ENCODE data around the gene SLC66A2.

Gene SLC66A2

DNA sequence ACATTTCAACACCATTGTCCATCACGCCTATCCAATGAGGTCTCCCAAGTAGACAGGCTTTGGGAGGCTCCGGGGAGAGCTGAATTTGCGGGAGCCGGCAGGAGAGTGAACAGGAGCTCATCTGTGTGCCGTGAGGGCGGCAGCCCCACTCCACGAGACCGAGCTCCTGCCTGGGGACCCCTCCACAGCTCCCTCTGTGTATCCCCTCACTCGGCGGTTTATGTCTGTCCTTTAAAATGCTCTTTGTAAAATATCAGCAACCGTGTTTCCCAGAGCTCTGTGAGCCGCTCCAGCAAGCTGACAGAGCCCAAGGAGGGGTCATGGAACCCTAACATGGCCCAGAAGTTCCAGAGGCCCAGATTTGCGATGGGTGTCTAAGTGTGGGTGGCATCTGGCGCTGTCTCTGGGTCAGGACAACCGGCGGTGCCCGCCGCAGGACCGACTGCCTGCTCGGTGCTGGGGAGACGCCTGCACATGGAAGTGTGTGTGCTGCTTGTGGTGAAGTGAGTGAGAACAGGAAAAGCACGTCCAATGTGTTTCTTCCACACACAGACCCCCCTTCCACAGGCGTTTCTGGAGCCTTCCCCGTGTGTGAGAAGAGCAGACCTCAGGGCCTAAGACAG lies 34.8 kb downstream of the SLC66A2 start:
- Histone ChIP-seq H3K9ac (ENCODE audit: low read length) (no peak overlapping the region), H3K4me2 (ENCODE audit: low read length) (no peak overlapping the region), H3K27ac (ENCODE audit: low read depth, low read length, poor library complexity, severe bottlenecking) (no peak overlapping the region), H4K20me1 (ENCODE audit: insufficient read depth, low read length) (no peaks in the 10 kb centered on the region), H3K36me3 (ENCODE audit: insufficient read depth, low read length) (peaks cover 21% of the 10 kb centered on the region), H3K9me2 (ENCODE audit: low read depth, low read length) (no peaks in the 10 kb centered on the region), H3K79me2 (ENCODE audit: insufficient read depth, low read length) (no peaks in the 10 kb centered on the region), H3K4me1 (ENCODE audit: insufficient read depth, low read length, severe bottlenecking) (no peaks in the 10 kb centered on the region), H3F3A (ENCODE audit: insufficient read depth, low read length) (no peaks in the 10 kb centered on the region), H2AFZ (ENCODE audit: low read length) (no peak overlapping the region), H3K27me3 (ENCODE audit: insufficient read depth, low read length) (no peaks in the 10 kb centered on the region), H3K9me3 (ENCODE audit: low read length) (no peaks in the 10 kb centered on the region), H3K4me3 (ENCODE audit: low read depth, low read length, poor library complexity, severe bottlenecking) (no peak overlapping the region)
- no peak for TF ChIP-seq EZH2 (IDR thresholded peaks at IDR 0.05; ENCODE audit: borderline replicate concordance, low read length)

GRCh38 chr18:79916128-79916494 lies 35.3 kb downstream of the SLC66A2 start:
- Histone ChIP-seq H3K4me3 (ENCODE audit: low read depth, low read length, poor library complexity, severe bottlenecking) (no peak overlapping the region), H3K9ac (ENCODE audit: low read length) (no peak overlapping the region)

DNA sequence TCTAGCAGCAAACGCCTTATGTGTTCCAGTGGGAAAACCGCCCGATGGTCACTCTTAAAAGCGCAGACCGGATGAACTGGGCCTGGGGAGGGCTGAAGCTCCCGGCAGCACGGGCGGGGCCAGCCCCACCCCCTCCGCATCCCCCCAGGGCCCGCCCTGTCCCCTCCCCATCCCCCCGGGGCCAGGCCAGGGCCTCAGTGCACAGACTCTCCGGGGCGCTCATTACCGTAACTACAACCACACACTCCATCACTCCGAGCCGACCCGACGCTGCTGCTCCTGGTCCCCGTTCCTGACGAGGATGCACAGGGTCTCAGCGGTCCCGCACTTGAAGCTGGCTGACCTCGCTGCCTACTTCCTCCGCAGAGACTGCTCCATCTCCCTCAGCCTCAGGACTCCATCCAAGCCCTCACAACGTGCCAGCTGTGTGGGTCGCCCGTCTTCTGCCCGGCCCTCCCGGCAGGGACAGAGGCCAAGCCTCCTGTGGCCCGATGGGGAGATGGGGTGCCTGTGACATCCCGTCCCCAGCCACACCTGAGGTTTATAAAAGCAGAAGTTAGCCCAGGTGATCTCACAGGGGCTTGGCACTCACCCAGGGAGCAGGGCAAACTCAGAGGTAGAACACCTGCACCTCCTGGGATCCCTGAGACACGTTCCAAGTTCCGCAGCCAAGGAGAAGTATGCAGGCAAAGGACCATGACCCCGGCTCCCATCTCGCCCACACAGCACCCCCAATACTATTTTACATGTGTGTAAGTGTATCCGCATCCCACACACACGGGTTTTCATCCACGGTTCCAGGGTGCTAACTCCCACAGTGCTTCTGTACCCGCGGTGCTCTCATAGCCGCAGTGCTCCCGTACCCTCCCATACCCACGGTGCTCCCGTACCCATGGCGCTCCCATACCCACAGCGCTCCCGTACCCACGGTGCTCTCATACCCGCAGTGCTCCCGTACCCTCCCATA lies 36.0 kb downstream of the SLC66A2 start:
- Histone ChIP-seq H3K36me3 (ENCODE audit: insufficient read depth, low read length) (peaks cover 21% of the 10 kb centered on the region), H2AFZ (ENCODE audit: low read length) (no peak overlapping the region), H4K20me1 (ENCODE audit: insufficient read depth, low read length) (no peaks in the 10 kb centered on the region), H3K9me2 (ENCODE audit: low read depth, low read length) (no peaks in the 10 kb centered on the region), H3K9ac (ENCODE audit: low read length) (no peak overlapping the region), H3F3A (ENCODE audit: insufficient read depth, low read length) (no peaks in the 10 kb centered on the region), H3K9me3 (ENCODE audit: low read length) (no peaks in the 10 kb centered on the region), H3K79me2 (ENCODE audit: insufficient read depth, low read length) (no peaks in the 10 kb centered on the region), H3K4me1 (ENCODE audit: insufficient read depth, low read length, severe bottlenecking) (no peaks in the 10 kb centered on the region), H3K4me3 (ENCODE audit: low read depth, low read length, poor library complexity, severe bottlenecking) (no peak overlapping the region), H3K27ac (ENCODE audit: low read depth, low read length, poor library complexity, severe bottlenecking) (no peak overlapping the region), H3K4me2 (ENCODE audit: low read length) (no peak overlapping the region), H3K27me3 (ENCODE audit: insufficient read depth, low read length) (no peaks in the 10 kb centered on the region)
- TF ChIP-seq, protein P1, sequence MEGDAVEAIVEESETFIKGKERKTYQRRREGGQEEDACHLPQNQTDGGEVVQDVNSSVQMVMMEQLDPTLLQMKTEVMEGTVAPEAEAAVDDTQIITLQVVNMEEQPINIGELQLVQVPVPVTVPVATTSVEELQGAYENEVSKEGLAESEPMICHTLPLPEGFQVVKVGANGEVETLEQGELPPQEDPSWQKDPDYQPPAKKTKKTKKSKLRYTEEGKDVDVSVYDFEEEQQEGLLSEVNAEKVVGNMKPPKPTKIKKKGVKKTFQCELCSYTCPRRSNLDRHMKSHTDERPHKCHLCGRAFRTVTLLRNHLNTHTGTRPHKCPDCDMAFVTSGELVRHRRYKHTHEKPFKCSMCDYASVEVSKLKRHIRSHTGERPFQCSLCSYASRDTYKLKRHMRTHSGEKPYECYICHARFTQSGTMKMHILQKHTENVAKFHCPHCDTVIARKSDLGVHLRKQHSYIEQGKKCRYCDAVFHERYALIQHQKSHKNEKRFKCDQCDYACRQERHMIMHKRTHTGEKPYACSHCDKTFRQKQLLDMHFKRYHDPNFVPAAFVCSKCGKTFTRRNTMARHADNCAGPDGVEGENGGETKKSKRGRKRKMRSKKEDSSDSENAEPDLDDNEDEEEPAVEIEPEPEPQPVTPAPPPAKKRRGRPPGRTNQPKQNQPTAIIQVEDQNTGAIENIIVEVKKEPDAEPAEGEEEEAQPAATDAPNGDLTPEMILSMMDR (IDR thresholded peaks at IDR 0.05; ENCODE audit: low read length), result no peak
- no peak for TF ChIP-seq EZH2 (IDR thresholded peaks at IDR 0.05; ENCODE audit: borderline replicate concordance, low read length)

More at GRCh38 chr18:79916128-79916494, 35.3 kb downstream of the SLC66A2 start:
- no peak overlapping the region for H3K4me2 ChIP-seq (ENCODE audit: low read length)
- H3K27ac ChIP-seq (ENCODE audit: low read depth, low read length, poor library complexity, severe bottlenecking), result no peak overlapping the region
- no peaks in the 10 kb centered on the region for H3K9me3 ChIP-seq (ENCODE audit: low read length)
- H3K4me1 ChIP-seq (ENCODE audit: insufficient read depth, low read length, severe bottlenecking), result no peaks in the 10 kb centered on the region
- H3F3A ChIP-seq (ENCODE audit: insufficient read depth, low read length), result no peaks in the 10 kb centered on the region
- H4K20me1 ChIP-seq (ENCODE audit: insufficient read depth, low read length), result no peaks in the 10 kb centered on the region
- no peaks in the 10 kb centered on the region for H3K27me3 ChIP-seq (ENCODE audit: insufficient read depth, low read length)
- H2AFZ ChIP-seq (ENCODE audit: low read length), result no peak overlapping the region
- H3K36me3 ChIP-seq (ENCODE audit: insufficient read depth, low read length), result peaks cover 21% of the 10 kb centered on the region
- TF ChIP-seq, protein P1 (IDR thresholded peaks at IDR 0.05; ENCODE audit: low read length), result no peak
- TF ChIP-seq EZH2 (IDR thresholded peaks at IDR 0.05; ENCODE audit: borderline replicate concordance, low read length), result no peak
- H3K9me2 ChIP-seq (ENCODE audit: low read depth, low read length), result no peaks in the 10 kb centered on the region
- H3K79me2 ChIP-seq (ENCODE audit: insufficient read depth, low read length), result no peaks in the 10 kb centered on the region
